Rectal smooth muscle tissue (tissue), 1 donor: ENCODE results near the gene TXNL1.
A peak's percentile ranks its signal among the peaks of the same experiment; 100 is the strongest.

Experiments used
- H3K27ac ChIP-seq: one replicate; pipeline ENCODE4 v1.7.0; 2013; ENCODE audit warnings: low read depth, low read length, inconsistent platforms
- H3K27me3 ChIP-seq: one replicate; pipeline ENCODE4 v1.7.0; 2013; ENCODE audit warnings: low read length; ENCODE audit not compliant: control insufficient read depth, insufficient read depth
- H3K36me3 ChIP-seq: one replicate; pipeline ENCODE4 v1.7.0; 2013; ENCODE audit warnings: low read length; ENCODE audit not compliant: control insufficient read depth, insufficient read depth
- H3K4me1 ChIP-seq: one replicate; pipeline ENCODE4 v1.7.0; 2013; ENCODE audit warnings: low read length; ENCODE audit not compliant: control insufficient read depth, insufficient read depth
- H3K4me3 ChIP-seq: one replicate; pipeline ENCODE4 v1.7.0; 2013; ENCODE audit warnings: low read length
- H3K9ac ChIP-seq: one replicate; pipeline ENCODE4 v1.7.0; 2013; ENCODE audit warnings: low read length

TXNL1 gene

DNA sequence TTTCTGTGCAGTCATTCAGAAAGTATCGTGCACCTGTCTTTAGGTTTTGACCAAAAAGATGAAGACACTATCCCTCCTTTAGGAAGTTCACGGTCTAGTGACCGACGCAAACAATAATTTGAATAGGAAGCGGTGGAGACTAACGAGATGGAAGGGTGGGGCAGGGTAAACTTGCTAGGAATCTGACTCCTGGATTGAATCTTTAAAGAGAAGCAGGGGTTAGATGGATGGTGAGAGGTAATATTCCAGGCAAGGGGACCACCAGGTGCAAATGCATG is 651 bp upstream of the TXNL1 start:
- Histone ChIP-seq H3K27ac (peak overlapping the region; percentile 81), H3K4me3 (peak overlapping the region; percentile 65), H3K27me3 (no peaks in the 10 kb centered on the region), H3K36me3 (no peaks in the 10 kb centered on the region), H3K4me1 (peaks cover 10% of the 10 kb centered on the region), H3K9ac (peak overlapping the region; percentile 56)

DNA sequence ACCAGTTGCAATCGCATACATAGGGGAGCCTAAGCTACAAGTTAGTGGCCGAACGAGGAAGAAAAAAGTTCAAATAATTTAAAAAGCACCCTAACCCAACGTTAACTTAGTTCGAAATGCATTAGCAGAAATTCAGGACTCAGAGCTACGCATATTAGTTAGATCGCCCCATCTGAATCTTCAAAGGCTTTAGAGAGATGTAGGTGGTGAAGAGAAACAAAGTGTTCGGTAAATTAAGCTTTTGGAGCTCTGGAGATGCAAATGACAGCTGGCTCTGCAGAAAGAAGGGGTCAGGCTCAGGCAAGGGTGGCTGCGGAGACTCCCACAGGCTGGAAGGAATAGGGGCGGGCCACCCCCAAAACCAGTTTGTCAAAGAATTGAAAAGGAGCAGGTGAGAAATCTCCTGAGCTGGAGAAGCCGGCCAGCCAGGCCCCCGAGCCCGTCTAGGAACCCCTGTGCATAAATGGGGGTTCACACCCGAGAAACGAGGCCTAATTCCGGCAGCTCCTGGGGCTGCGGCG is 621 bp downstream of the TXNL1 start:
- Histone ChIP-seq H3K4me1 (peaks cover 10% of the 10 kb centered on the region), H3K27me3 (no peaks in the 10 kb centered on the region), H3K4me3 (peak overlapping the region; percentile 88), H3K27ac (peak overlapping the region; percentile 90), H3K36me3 (no peaks in the 10 kb centered on the region), H3K9ac (peak overlapping the region; percentile 82)

DNA sequence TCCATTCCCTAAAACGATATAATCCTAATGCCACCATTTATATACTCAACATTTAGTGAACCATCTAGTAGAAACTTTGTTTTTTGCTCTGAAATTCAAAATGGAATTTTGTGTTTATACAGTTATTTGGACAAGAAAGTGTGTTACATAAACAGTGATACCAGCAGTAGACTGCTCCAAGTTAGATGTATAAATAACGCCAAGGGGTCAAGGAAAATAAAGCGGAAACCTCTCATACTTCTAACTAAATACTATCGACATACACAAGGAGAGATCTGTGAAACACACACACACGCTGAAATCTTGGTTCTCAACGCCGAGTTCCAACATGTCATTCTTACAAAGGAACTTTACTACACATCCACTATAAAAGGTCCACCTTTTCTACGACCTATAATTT is 1.2 kb downstream of the TXNL1 start:
- peak overlapping the region; percentile 82 for H3K9ac ChIP-seq
- H3K36me3 ChIP-seq: no peaks in the 10 kb centered on the region
- H3K4me3 ChIP-seq: peak overlapping the region; percentile 88
- H3K27ac ChIP-seq: peak overlapping the region; percentile 90
- no peaks in the 10 kb centered on the region for H3K27me3 ChIP-seq
- H3K4me1 ChIP-seq: peaks cover 10% of the 10 kb centered on the region

DNA sequence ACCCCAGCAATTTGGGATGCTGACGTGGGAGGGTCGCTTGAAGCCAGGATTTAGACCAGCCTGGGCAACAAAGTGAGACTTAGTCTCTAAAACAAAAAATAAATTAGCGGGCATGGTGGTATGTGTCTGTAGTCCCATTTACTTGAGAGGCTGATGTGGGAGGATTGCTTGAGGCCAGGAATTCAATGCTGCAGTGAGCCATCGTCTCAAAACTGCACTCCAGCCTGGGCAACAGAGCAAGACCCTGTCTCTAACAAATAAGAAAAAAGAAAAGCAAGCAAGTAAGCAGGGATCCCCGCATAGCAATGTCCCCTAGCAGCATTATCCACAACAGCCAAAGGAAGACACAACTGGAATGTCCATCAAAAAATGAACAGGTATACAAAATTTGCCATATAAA is 3.4 kb downstream of the TXNL1 start:
- H3K4me3 ChIP-seq: no peak overlapping the region
- no peak overlapping the region for H3K27ac ChIP-seq
- H3K4me1 ChIP-seq: peaks cover 10% of the 10 kb centered on the region

DNA sequence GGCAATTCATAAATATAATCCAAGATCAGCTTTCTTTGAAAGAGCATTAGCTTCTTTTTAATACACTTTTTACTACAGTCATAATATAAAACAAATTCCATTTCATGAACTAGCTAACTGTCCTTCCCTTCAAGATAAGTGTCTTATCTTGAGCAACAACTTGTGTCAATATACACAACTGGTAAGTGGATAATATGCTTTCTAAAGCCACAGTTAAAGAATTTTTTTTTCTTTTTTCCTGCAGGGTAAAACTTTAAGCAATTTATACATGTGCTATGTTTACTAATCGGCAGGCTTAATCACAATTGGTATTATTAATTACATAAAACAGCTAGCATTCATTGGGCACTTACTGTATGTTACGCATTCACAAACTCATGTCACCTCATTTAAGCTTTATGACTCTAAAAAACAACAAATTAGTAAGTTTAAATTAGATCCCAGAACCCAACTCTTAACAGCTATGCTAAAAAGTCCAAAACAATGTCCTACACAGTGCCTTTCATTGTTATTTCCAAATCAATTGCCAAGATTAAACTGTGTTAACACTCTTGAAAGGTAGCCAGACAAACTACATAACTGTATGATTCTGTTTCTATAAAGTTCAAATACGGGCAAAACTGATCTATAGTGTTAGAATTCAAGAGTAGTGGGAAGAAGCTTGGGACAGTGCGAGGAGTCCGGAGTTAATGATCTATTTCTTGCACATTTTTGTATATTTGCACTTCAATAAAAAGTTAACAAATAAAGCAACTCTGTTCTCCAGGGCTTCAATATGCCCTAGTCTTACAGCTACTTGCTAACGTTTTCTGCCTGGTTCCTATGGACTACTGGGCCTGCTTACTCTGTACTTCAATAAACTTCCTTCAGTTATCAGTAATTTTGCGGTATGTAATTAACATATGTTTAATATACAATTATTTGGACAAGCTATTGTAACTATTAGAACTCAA is 6.0 kb downstream of the TXNL1 start:
- H3K27ac ChIP-seq: no peak overlapping the region
- no peaks in the 10 kb centered on the region for H3K36me3 ChIP-seq
- H3K4me3 ChIP-seq: no peak overlapping the region
- H3K4me1 ChIP-seq: peaks cover 7% of the 10 kb centered on the region
- H3K9ac ChIP-seq: no peak overlapping the region
- no peaks in the 10 kb centered on the region for H3K27me3 ChIP-seq

More for the DNA sequence above, 3.4 kb downstream of the TXNL1 start:
- H3K9ac ChIP-seq: no peak overlapping the region
- no peaks in the 10 kb centered on the region for H3K27me3 ChIP-seq
- no peaks in the 10 kb centered on the region for H3K36me3 ChIP-seq

DNA sequence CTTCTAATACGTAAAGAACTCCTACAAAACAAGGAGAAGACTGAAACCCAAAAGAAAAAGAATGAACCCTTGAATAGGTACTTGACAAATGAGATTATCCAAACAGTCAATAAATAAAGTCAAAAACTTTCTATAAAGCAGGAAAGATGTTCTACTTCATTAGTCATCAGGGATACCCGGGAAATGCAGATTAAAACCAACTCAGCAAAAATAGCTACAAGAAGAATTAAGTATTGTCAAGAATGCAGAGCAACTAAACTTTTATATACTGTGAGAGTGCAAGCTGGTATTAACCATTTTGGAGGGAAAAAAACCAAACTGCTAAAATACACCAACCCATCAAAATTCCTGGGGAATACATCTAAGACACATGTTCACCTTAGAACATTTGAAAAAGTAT is 10.4 kb downstream of the TXNL1 start:
- Histone ChIP-seq H3K4me1 (no peaks in the 10 kb centered on the region), H3K27ac (no peak overlapping the region), H3K9ac (no peak overlapping the region), H3K36me3 (no peaks in the 10 kb centered on the region), H3K27me3 (no peaks in the 10 kb centered on the region), H3K4me3 (no peak overlapping the region)

DNA sequence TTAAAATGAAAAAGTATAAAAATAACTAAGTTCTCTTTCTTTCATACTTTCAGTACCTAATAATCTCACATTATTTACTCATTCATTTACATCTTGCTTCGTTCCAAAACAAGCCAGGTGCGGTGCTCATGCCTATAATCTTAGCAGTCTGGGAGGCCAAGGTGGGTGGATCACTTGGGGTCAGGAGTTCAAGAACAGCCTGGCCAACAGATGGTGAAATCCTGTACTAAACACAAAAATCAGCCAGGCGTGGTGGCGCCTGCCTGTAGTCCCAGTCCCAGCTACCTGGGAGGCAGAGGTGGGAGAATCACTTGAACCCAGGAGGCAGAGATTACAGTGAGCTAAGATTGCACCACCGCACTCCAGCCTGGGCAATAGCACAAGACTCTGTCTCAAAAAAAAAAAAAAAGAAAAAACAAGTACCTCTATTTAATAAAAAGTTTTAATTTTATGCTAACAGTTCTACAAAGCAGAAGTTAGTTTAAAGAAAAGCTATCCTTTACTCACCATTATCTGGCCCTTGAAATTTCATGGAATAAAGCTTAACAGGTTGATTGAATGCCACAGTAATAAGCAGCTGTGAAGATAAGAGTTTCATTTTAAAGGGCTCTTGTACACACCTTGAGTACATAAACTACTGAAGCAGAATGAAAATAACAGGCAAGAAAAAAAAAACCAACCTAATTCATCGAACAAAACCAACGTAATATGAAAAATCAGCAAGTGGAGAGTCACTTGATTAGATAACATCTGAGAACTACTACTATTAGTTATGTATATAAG is 22.5 kb downstream of the TXNL1 start:
- H3K36me3 ChIP-seq: peaks cover 6% of the 10 kb centered on the region
- no peaks in the 10 kb centered on the region for H3K4me1 ChIP-seq
- H3K9ac ChIP-seq: no peak overlapping the region
- no peak overlapping the region for H3K4me3 ChIP-seq
- H3K27me3 ChIP-seq: no peaks in the 10 kb centered on the region
- H3K27ac ChIP-seq: no peak overlapping the region

DNA sequence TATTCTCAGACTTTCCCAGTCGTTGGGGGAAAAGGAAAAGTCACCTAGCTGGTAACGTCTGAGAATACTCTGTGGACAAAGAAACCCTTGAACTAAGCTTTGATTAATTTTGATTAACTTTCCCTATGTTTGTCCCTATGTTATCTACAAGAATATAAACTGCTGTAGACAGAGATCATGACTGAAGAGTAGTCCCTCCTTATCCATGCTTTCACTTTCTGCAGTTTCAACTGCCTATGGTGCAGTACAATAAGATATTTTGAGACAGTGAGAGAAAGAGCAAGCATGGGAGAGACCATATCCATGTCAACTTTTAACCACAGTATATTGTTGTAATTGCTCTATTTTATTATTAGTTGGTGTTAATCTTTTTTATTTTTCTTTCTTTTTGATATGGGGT is 31.8 kb downstream of the TXNL1 start:
- H3K4me1 ChIP-seq: no peaks in the 10 kb centered on the region
- H3K27ac ChIP-seq: no peak overlapping the region
- no peaks in the 10 kb centered on the region for H3K27me3 ChIP-seq
- peaks cover 8% of the 10 kb centered on the region for H3K36me3 ChIP-seq
- no peak overlapping the region for H3K9ac ChIP-seq
- no peak overlapping the region for H3K4me3 ChIP-seq

DNA sequence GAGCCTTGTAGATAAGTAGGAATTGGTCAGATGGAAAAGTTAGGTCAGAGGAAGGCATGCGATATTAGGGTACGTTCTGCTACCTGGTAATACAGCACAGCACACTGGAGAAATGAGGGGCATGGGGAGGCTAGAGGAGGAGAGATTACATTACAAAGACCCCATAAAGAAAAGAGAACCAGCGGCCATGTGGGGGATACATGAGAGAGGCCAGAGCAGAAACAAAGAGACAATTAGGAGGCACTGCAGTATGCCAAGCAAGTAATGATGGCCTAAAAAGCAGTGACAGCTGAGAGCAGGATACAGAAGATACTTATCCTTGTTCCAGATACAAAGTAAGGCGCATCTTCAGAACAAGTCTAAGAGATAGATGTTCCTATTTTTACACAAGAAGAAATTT is 40.0 kb downstream of the TXNL1 start:
- Histone ChIP-seq H3K36me3 (no peaks in the 10 kb centered on the region), H3K4me3 (no peak overlapping the region), H3K27ac (no peak overlapping the region), H3K9ac (no peak overlapping the region), H3K27me3 (no peaks in the 10 kb centered on the region), H3K4me1 (no peaks in the 10 kb centered on the region)

DNA sequence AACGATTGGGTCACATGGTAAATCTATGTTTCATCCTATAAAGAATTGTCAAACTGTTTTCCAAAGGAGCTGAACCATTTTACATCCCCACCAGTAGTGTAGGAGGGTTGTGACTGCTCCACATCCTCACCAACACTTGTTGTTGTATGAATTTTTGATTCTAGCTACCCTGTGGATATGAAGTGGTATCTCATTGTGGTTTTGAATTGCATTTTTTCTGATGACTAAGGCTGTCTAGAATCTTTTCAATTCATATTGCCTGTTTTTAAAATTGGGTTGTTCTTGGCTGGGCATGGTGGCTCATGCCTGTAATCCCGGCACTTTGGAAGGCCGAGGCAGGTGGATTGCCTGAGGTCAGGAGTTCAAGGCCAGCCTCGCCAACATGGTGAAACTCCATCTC is 44.5 kb downstream of the TXNL1 start:
- Histone ChIP-seq H3K27ac (no peak overlapping the region), H3K4me1 (no peaks in the 10 kb centered on the region)

DNA sequence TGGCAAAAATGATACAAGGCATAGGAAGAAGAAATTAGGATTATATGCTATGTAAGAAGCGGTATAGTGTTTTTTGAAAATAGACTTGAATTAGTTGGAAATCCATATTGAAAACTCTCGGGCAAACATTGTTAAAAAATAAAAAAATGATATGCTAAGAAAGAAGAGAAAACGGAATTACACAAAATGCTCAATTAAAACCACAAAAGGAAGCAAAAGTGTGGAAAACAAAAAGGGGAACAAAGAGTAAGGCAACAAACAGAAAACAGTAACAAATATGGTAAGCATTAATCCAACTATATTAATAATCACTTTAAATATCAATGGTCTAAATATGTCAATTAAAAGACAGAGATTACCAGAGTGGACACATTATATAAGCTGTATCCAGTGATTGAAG is 58.4 kb downstream of the TXNL1 start:
- H3K9ac ChIP-seq: no peak overlapping the region
- H3K36me3 ChIP-seq: no peaks in the 10 kb centered on the region
- H3K27me3 ChIP-seq: no peaks in the 10 kb centered on the region
- no peaks in the 10 kb centered on the region for H3K4me1 ChIP-seq
- H3K4me3 ChIP-seq: no peak overlapping the region
- H3K27ac ChIP-seq: no peak overlapping the region

More for the DNA sequence above, 44.5 kb downstream of the TXNL1 start:
- H3K4me3 ChIP-seq: no peak overlapping the region
- H3K36me3 ChIP-seq: no peaks in the 10 kb centered on the region
- H3K9ac ChIP-seq: no peak overlapping the region
- H3K27me3 ChIP-seq: no peaks in the 10 kb centered on the region

DNA sequence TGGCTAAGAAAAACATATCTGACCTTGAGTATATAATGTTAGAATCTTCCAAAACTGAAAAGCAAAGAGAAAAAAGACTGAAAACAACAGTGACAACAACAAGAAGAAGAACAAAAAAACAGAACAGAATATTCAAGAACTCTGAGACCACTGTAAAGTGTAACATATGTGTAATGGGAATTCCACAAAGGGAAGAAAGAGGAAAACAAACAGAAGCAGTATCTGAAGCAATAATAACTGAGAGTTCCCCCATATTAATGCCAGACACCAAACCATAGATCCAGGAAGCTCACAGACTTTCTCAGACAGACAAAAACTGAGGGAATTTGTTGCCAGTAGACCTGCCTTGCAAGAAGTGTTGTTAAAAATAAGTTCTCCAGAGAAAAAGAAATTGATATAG is 58.9 kb downstream of the TXNL1 start:
- no peaks in the 10 kb centered on the region for H3K36me3 ChIP-seq

More for the DNA sequence above, 58.9 kb downstream of the TXNL1 start:
- Histone ChIP-seq H3K9ac (no peak overlapping the region), H3K4me3 (no peak overlapping the region), H3K4me1 (no peaks in the 10 kb centered on the region), H3K27me3 (no peaks in the 10 kb centered on the region), H3K27ac (no peak overlapping the region)
